Esophagus muscularis mucosa (tissue), 4 donors: ENCODE measurements around the gene LILRB4.

Experiments used
- CTCF ChIP-seq, 3 experiments: fragments of 200-600 bp in 2 of 3; fragments of 450-650 bp in 1 of 3; sonication (generic) in 2 of 3; IDR thresholded peaks; one replicate each; pipeline ENCODE4 v1.5.1; 2017 to 2019; ENCODE audit warnings: antibody characterized with exemption in 3 of 3, mild to moderate bottlenecking in 2 of 3, moderate library complexity in 1 of 3
- EP300 ChIP-seq: sonication (generic); formaldehyde crosslinking; IDR thresholded peaks from one replicate; pipeline ENCODE4 v1.6.1; 2017; ENCODE audit warnings: antibody characterized with exemption
- POLR2A ChIP-seq: fragments of 450-650 bp; IDR thresholded peaks from one replicate; pipeline ENCODE4 v1.6.1; 2017; ENCODE audit warnings: antibody characterized with exemption, moderate library complexity, mild to moderate bottlenecking, low read depth
- POLR2AphosphoS5 ChIP-seq, 2 donors: sonication (generic); formaldehyde crosslinking; IDR thresholded peaks; one replicate each; pipeline ENCODE4 v1.6.1; 2017; ENCODE audit warnings: antibody characterized with exemption in 2 of 2

GRCh38 chr19:54648129-54648528, 14.7 kb upstream of the LILRB4 start:
- TF ChIP-seq CTCF (IDR thresholded peaks at IDR 0.05) (no peak), POLR2A (no peak), POLR2AphosphoS5 (IDR thresholded peaks at IDR 0.05) (no peak), EP300 (no peak)
